H9 (cell line): ENCODE measurements around the gene INTS15. TPM values are rescaled to one million over a fixed set of nuclear protein-coding genes. Genes with fewer than 3 reads are reported as not detected.
A peak's percentile ranks its signal among the peaks of the same experiment; 100 is the strongest.

Source experiments
- DNase-seq: peaks from one replicate; pipeline ENCODE4 v3.0.0-alpha.2; 2017
- H2AFZ ChIP-seq: one replicate; pipeline ENCODE4 v1.6.1; 2013; ENCODE audit warnings: mild to moderate bottlenecking, low read length, control low read depth, moderate library complexity
- H2AK5ac ChIP-seq: 2 replicates; pipeline ENCODE4 v1.6.1; 2013; ENCODE audit warnings: low read length, control low read depth, mixed read lengths; ENCODE audit not compliant: insufficient read length
- H2BK120ac ChIP-seq: one replicate; pipeline ENCODE4 v1.6.1; 2013; ENCODE audit warnings: low read depth, mild to moderate bottlenecking, low read length, control low read depth, inconsistent platforms; ENCODE audit not compliant: poor library complexity, severe bottlenecking
- H2BK12ac ChIP-seq: 2 replicates; pipeline ENCODE4 v1.6.1; 2013; ENCODE audit warnings: low read length, control low read depth, mixed read lengths, low read depth; ENCODE audit not compliant: insufficient read length
- H2BK15ac ChIP-seq: 2 replicates; pipeline ENCODE4 v1.6.1; 2013; ENCODE audit warnings: low read depth, low read length, control low read depth
- H2BK20ac ChIP-seq: one replicate; pipeline ENCODE4 v1.6.1; 2013; ENCODE audit warnings: low read depth, mild to moderate bottlenecking, low read length, control low read depth, inconsistent platforms; ENCODE audit not compliant: poor library complexity, severe bottlenecking
- H2BK5ac ChIP-seq: 2 replicates; pipeline ENCODE4 v1.6.1; 2013; ENCODE audit warnings: low read length, control low read depth, mixed read lengths; ENCODE audit not compliant: insufficient read length
- H3K14ac ChIP-seq: 2 replicates; pipeline ENCODE4 v1.6.1; 2013; ENCODE audit warnings: low read length, control low read depth; ENCODE audit not compliant: insufficient read depth
- H3K18ac ChIP-seq: 2 replicates; pipeline ENCODE4 v1.6.1; 2013; ENCODE audit warnings: low read depth, mild to moderate bottlenecking, mixed read lengths, low read length, control low read depth; ENCODE audit not compliant: insufficient read length
- H3K23ac ChIP-seq: 2 replicates; pipeline ENCODE4 v1.6.1; 2013; ENCODE audit warnings: low read length, control low read depth, mixed read lengths, low read depth; ENCODE audit not compliant: insufficient read length
- H3K23me2 ChIP-seq: 2 replicates; pipeline ENCODE4 v1.6.1; 2013; ENCODE audit warnings: low read depth, mild to moderate bottlenecking, mixed read lengths, low read length, control low read depth; ENCODE audit not compliant: insufficient read length, poor library complexity, severe bottlenecking
- H3K27ac ChIP-seq: 2 replicates; pipeline ENCODE4 v1.5.1; 2013; ENCODE audit warnings: low read length, control low read depth, mixed read lengths, low read depth; ENCODE audit not compliant: insufficient read length
- H3K27me3 ChIP-seq: 2 replicates; pipeline ENCODE4 v1.6.1; 2013; ENCODE audit warnings: low read length, control low read depth, inconsistent platforms; ENCODE audit not compliant: insufficient read depth
- H3K4ac ChIP-seq: 2 replicates; pipeline ENCODE4 v1.6.1; 2013; ENCODE audit warnings: low read depth, mild to moderate bottlenecking, control low read depth, inconsistent platforms, low read length, moderate library complexity
- H3K4me1 ChIP-seq: 2 replicates; pipeline ENCODE4 v1.6.1; 2013; ENCODE audit warnings: low read length, control low read depth, inconsistent platforms; ENCODE audit not compliant: insufficient read depth
- H3K4me2 ChIP-seq: 2 replicates; pipeline ENCODE4 v1.6.1; 2013; ENCODE audit warnings: low read length, control low read depth, mixed read lengths; ENCODE audit not compliant: insufficient read length, insufficient read depth
- H3K56ac ChIP-seq: 2 replicates; pipeline ENCODE4 v1.6.1; 2013; ENCODE audit warnings: low read depth, mild to moderate bottlenecking, mixed read lengths, low read length, control low read depth; ENCODE audit not compliant: insufficient read length
- H3K79me1 ChIP-seq: 2 replicates; pipeline ENCODE4 v1.6.1; 2013; ENCODE audit warnings: low read depth, mild to moderate bottlenecking, moderate library complexity, low read length, control low read depth, inconsistent platforms; ENCODE audit not compliant: insufficient read depth, poor library complexity, severe bottlenecking
- H3K79me2 ChIP-seq: 2 replicates; pipeline ENCODE4 v1.6.1; 2013; ENCODE audit warnings: low read length, control low read depth, inconsistent platforms; ENCODE audit not compliant: insufficient read depth
- H3K9ac ChIP-seq: 2 replicates; pipeline ENCODE4 v1.6.1; 2013; ENCODE audit warnings: low read length, control low read depth, mixed read lengths; ENCODE audit not compliant: insufficient read length; ENCODE audit errors: extremely low read depth
- H3K9me3 ChIP-seq: one replicate; pipeline ENCODE4 v1.6.1; 2013; ENCODE audit warnings: low read depth, low read length, inconsistent platforms; ENCODE audit not compliant: control insufficient read depth
- H3T11ph ChIP-seq: one replicate; pipeline ENCODE4 v1.6.1; 2013; ENCODE audit warnings: mild to moderate bottlenecking, low read length, control low read depth, inconsistent platforms
- H4K20me1 ChIP-seq: one replicate; pipeline ENCODE4 v1.6.1; 2013; ENCODE audit not compliant: control insufficient read depth, insufficient read length, insufficient read depth
- H4K5ac ChIP-seq: 2 replicates; pipeline ENCODE4 v1.6.1; 2013; ENCODE audit warnings: low read depth, mild to moderate bottlenecking, mixed read lengths, low read length, control low read depth; ENCODE audit not compliant: insufficient read length
- H4K8ac ChIP-seq: replicated peaks from 2 replicates; pipeline ENCODE4 v1.6.1; 2013; ENCODE audit warnings: low read length, control low read depth, mixed read lengths, low read depth; ENCODE audit not compliant: insufficient read length
- H4K91ac ChIP-seq: 2 replicates; pipeline ENCODE4 v1.6.1; 2013; ENCODE audit warnings: low read depth, mild to moderate bottlenecking, moderate library complexity, mixed read lengths, low read length, control low read depth; ENCODE audit not compliant: insufficient read length
- H3K27ac Mint-ChIP-seq, 3 experiments: 2 replicates in 2 of 3; 3 replicates in 1 of 3; pipeline ENCODE4 v1.8.0; 2020 to 2021; ENCODE audit warnings: mixed read lengths in 3 of 3, mild to moderate bottlenecking in 1 of 3, moderate library complexity in 1 of 3
- H3K27me3 Mint-ChIP-seq: 2 replicates; pipeline ENCODE4 v1.8.0; 2021; ENCODE audit warnings: low read depth, mild to moderate bottlenecking, moderate library complexity, mixed read lengths
- H3K36me3 Mint-ChIP-seq, 3 experiments: 2 replicates in 2 of 3; 3 replicates in 1 of 3; pipeline ENCODE4 v1.8.0; 2020 to 2021; ENCODE audit warnings: low read depth in 3 of 3, mixed read lengths in 3 of 3; ENCODE audit not compliant: insufficient read depth in 1 of 3
- H3K4me1 Mint-ChIP-seq, 2 experiments: 2 replicates each; pipeline ENCODE4 v1.8.0; 2020; ENCODE audit warnings: mixed read lengths in 2 of 2
- H3K4me3 Mint-ChIP-seq, 2 experiments: 2 replicates in 1 of 2; 3 replicates in 1 of 2; pipeline ENCODE4 v1.8.0; 2020 to 2021; ENCODE audit warnings: mild to moderate bottlenecking in 2 of 2, mixed read lengths in 2 of 2, moderate library complexity in 1 of 2
- H3K9me3 Mint-ChIP-seq, 2 experiments: 2 replicates in 1 of 2; 3 replicates in 1 of 2; pipeline ENCODE4 v1.8.0; 2020; ENCODE audit warnings: mild to moderate bottlenecking in 2 of 2, mixed read lengths in 2 of 2, moderate library complexity in 1 of 2
- CTCF ChIP-seq: fragments of 200-600 bp; sonication (generic); conservative IDR thresholded peaks from 3 replicates; pipeline ENCODE4 v1.8.0; 2021; ENCODE audit warnings: antibody characterized with exemption, mild to moderate bottlenecking
- WGBS: extraction: QIAGEN DNeasy Blood & Tissue Kit; methylation state at CpG from one replicate; pipeline ENCODE4 v1.1.7; 2013; ENCODE audit warnings: missing lambda C conversion rate, low lambda C conversion rate, mixed read lengths; ENCODE audit not compliant: insufficient read length; ENCODE audit errors: extremely low coverage; 5-methylcytosine and 5-hydroxymethylcytosine counted together
- total RNA-seq: library from RNA; stranded (reverse); gene quantifications from 2 replicates; pipeline ENCODE4 v1.2.1, GENCODE V29; 2021

Gene INTS15
- total RNA-seq, 1 experiment from 2014 or later: 42.9 TPM

DNA sequence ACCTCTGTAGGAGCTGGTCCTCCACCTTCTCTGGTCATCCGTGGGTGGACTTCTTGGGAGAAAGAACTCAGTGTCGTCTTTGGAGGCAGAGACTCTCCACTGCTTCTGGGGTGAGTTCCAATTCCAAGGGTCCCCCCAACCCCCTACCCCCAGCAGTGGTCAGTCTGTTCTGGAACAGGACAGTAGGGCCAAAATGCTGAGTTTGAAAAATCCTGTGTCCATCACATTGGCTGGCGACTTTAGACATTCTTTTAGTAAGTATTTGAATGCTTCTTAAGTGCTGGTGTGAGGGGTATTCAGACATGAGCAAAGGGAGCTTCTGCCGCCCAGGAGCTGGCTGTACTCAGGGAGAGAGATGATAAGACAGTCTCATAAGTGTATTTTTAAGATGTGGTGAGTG lies 49.2 kb downstream of the INTS15 start:
- Histone ChIP-seq H3K18ac (no peak overlapping the region), H3K4ac (no peak overlapping the region), H3K79me1 (no peaks in the 10 kb centered on the region), H3K79me2 (no peaks in the 10 kb centered on the region), H2BK5ac (no peak overlapping the region), H2AFZ (no peak overlapping the region), H2BK12ac (no peak overlapping the region), H3K9ac (no peak overlapping the region), H3K9me3 (no peaks in the 10 kb centered on the region), H3K23me2 (peaks cover 10% of the 10 kb centered on the region), H3K23ac (no peak overlapping the region), H2BK20ac (no peak overlapping the region), H4K5ac (no peak overlapping the region), H3T11ph (no peak overlapping the region), H4K91ac (no peak overlapping the region), H3K27me3 (no peaks in the 10 kb centered on the region), H2AK5ac (no peak overlapping the region), H2BK15ac (no peak overlapping the region), H3K14ac (no peak overlapping the region), H3K27ac (no peak overlapping the region), H2BK120ac (no peak overlapping the region), H4K8ac (no peak overlapping the region), H4K20me1 (no peaks in the 10 kb centered on the region), H3K56ac (no peak overlapping the region), H3K4me2 (no peak overlapping the region), H3K4me1 (no peaks in the 10 kb centered on the region; the same call in 1 of the 2 replicates)
- no CpG with 5 or more reads among the region's 4 CpGs for WGBS
- no peak for TF ChIP-seq CTCF
- H3K4me3 Mint-ChIP-seq: peak overlapping the region; percentile 71 to 83; a peak in 3 of 5 replicates
- no peak overlapping the region; a peak in 1 of 7 replicates for H3K27ac Mint-ChIP-seq
- peaks cover 4 to 30% (median 16%) of the 10 kb centered on the region in 3 experiments; a peak in 5 of 7 replicates for H3K36me3 Mint-ChIP-seq
- peaks cover 18 to 20% of the 10 kb centered on the region in 2 experiments for H3K4me1 Mint-ChIP-seq
- no peaks in the 10 kb centered on the region; a peak in 1 of 5 replicates for H3K9me3 Mint-ChIP-seq
- no peaks in the 10 kb centered on the region for H3K27me3 Mint-ChIP-seq
- DNase-seq: no peak
